ENCODE data around the gene TNIP2.

DNA sequence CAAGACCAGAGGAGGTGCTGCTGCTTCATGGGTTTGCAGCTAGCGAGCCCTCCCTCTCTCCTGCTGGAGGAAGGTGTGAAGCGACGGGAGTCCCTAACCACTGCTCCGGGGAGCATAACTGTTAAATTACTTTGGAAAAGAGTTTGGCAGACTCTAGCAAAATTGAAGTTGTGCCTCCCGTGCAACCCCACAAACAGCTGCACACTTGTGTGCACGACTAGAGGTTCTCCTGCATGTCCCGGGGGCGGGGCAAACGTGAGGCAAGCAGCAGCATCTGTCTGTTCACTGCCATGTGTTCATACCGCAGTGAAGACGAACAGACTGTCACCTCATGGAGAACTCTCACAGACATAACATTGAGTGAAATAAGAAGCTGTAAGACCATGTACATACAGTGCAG lies 34.5 kb downstream of the TNIP2 start:
- TF ChIP-seq, protein P1, sequence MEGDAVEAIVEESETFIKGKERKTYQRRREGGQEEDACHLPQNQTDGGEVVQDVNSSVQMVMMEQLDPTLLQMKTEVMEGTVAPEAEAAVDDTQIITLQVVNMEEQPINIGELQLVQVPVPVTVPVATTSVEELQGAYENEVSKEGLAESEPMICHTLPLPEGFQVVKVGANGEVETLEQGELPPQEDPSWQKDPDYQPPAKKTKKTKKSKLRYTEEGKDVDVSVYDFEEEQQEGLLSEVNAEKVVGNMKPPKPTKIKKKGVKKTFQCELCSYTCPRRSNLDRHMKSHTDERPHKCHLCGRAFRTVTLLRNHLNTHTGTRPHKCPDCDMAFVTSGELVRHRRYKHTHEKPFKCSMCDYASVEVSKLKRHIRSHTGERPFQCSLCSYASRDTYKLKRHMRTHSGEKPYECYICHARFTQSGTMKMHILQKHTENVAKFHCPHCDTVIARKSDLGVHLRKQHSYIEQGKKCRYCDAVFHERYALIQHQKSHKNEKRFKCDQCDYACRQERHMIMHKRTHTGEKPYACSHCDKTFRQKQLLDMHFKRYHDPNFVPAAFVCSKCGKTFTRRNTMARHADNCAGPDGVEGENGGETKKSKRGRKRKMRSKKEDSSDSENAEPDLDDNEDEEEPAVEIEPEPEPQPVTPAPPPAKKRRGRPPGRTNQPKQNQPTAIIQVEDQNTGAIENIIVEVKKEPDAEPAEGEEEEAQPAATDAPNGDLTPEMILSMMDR (IDR thresholded peaks at IDR 0.05; ENCODE audit: control extremely low read depth in 1 of 3, insufficient read depth in 1 of 3, low read depth in 1 of 3, low read length in 3 of 3), result no peak
- no peak for TF ChIP-seq BRCA1 (IDR thresholded peaks at IDR 0.05; ENCODE audit: low read depth, low read length)
- TF ChIP-seq HDAC6 (IDR thresholded peaks at IDR 0.05; ENCODE audit: low read depth, low read length), result no peak
- no peak for TF ChIP-seq POLR2A (IDR thresholded peaks at IDR 0.05; ENCODE audit: control extremely low read depth in 1 of 2, low read depth in 2 of 2, low read length in 2 of 2)
- no peak for TF ChIP-seq KDM5A (IDR thresholded peaks at IDR 0.05; ENCODE audit: low read length)
- TF ChIP-seq TBP (IDR thresholded peaks at IDR 0.05; ENCODE audit: low read depth, low read length), result no peak
- no peak for TF ChIP-seq SP2 (IDR thresholded peaks at IDR 0.05; ENCODE audit: low read length)
- no peak for TF ChIP-seq EZH2 (IDR thresholded peaks at IDR 0.05; ENCODE audit: low read depth, low read length, severe bottlenecking)
- no peak for TF ChIP-seq POLR2AphosphoS5 (IDR thresholded peaks at IDR 0.05; ENCODE audit: low read depth, low read length)
- TF ChIP-seq MAFK (IDR thresholded peaks at IDR 0.05; ENCODE audit: low read depth, low read length), result no peak
- TF ChIP-seq BACH1 (IDR thresholded peaks at IDR 0.05; ENCODE audit: low read length), result no peak
- TF ChIP-seq, protein P2, sequence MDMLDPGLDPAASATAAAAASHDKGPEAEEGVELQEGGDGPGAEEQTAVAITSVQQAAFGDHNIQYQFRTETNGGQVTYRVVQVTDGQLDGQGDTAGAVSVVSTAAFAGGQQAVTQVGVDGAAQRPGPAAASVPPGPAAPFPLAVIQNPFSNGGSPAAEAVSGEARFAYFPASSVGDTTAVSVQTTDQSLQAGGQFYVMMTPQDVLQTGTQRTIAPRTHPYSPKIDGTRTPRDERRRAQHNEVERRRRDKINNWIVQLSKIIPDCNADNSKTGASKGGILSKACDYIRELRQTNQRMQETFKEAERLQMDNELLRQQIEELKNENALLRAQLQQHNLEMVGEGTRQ (IDR thresholded peaks at IDR 0.05; ENCODE audit: low read length), result no peak
